Type B pancreatic cell (in vitro differentiated cells): Measurements from ENCODE around the gene HOXB6. TPM values are rescaled to one million over a fixed set of nuclear protein-coding genes. Genes with fewer than 3 reads are reported as not detected.

Source experiments
- DNase-seq: peaks from one replicate; pipeline ENCODE4 v3.0.0; 2021; ENCODE audit warnings: mixed read lengths; ENCODE audit not compliant: unreplicated experiment; ENCODE audit errors: extremely low spot score
- H3K27ac Mint-ChIP-seq: 2 replicates; pipeline ENCODE4 v1.8.0; 2021; ENCODE audit warnings: mild to moderate bottlenecking, mixed read lengths
- H3K27me3 Mint-ChIP-seq: 2 replicates; pipeline ENCODE4 v1.8.0; 2021; ENCODE audit warnings: mixed read lengths
- H3K36me3 Mint-ChIP-seq: 2 replicates; pipeline ENCODE4 v1.8.0; 2021; ENCODE audit warnings: mixed read lengths
- H3K4me1 Mint-ChIP-seq: one replicate; pipeline ENCODE4 v1.8.0; 2021; ENCODE audit warnings: mixed read lengths; ENCODE audit not compliant: unreplicated experiment
- H3K4me3 Mint-ChIP-seq: 2 replicates; pipeline ENCODE4 v1.8.0; 2021; ENCODE audit warnings: mild to moderate bottlenecking, mixed read lengths
- H3K9me3 Mint-ChIP-seq: 2 replicates; pipeline ENCODE4 v1.8.0; 2021; ENCODE audit warnings: mixed read lengths
- total RNA-seq: library from RNA; stranded (reverse); gene quantifications from 2 replicates; pipeline ENCODE4 v1.2.1, GENCODE V29; 2021; ENCODE audit warnings: low replicate concordance
- TF ChIP-seq, protein P1 (sequence below): fragments of 200-600 bp; sonication (generic); conservative IDR thresholded peaks from 2 replicates; pipeline ENCODE4 v1.5.0; 2021; ENCODE audit warnings: antibody characterized with exemption, mild to moderate bottlenecking

HOXB6 gene
- total RNA-seq, 1 donor from 2014 or later = 20.3 TPM

DNA sequence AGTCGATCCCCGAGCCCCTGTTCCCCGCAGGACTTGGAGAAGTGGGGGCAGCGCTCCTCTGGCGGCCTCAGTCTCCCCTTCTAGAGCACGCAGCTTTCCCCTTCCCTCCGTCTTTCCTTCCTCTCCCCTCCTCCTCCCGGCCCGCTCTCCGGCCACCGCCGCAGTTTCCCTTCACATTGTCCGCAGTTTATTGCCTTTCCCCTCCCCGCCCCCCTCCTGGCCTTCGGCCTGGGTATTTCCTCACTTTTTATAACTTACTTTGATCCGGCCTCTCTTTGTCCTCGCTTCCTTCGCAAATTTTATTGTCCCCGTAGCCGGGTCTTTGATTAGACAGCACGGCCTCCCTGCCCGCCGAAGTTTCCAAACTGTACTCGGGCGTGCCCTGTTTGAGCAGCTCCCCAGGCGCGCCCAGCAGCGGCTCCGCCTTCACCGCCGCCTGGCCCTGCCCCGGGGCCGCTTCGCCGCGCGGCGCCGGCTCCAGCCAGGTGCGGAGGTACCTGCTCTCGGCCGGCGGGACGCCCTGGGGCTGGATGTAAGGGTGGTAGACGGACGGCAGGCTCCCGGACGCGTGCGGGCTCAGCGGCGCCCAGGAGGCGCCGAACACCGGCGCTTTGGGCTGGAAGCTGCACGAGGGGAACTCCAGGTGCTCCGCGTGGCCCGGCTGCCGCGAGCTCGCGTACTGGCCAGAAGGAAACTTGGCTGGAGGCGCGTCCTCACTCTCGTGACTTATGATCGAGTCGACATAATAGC, 20.9 kb upstream of the HOXB6 start:
- no peaks in the 10 kb centered on the region for H3K36me3 Mint-ChIP-seq
- H3K4me1 Mint-ChIP-seq = peaks cover 9% of the 10 kb centered on the region
- TF ChIP-seq, protein P1, sequence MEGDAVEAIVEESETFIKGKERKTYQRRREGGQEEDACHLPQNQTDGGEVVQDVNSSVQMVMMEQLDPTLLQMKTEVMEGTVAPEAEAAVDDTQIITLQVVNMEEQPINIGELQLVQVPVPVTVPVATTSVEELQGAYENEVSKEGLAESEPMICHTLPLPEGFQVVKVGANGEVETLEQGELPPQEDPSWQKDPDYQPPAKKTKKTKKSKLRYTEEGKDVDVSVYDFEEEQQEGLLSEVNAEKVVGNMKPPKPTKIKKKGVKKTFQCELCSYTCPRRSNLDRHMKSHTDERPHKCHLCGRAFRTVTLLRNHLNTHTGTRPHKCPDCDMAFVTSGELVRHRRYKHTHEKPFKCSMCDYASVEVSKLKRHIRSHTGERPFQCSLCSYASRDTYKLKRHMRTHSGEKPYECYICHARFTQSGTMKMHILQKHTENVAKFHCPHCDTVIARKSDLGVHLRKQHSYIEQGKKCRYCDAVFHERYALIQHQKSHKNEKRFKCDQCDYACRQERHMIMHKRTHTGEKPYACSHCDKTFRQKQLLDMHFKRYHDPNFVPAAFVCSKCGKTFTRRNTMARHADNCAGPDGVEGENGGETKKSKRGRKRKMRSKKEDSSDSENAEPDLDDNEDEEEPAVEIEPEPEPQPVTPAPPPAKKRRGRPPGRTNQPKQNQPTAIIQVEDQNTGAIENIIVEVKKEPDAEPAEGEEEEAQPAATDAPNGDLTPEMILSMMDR = no peak
- H3K4me3 Mint-ChIP-seq = peak overlapping the region; percentile 88
- H3K27me3 Mint-ChIP-seq = peaks cover 98% of the 10 kb centered on the region
- H3K27ac Mint-ChIP-seq = no peak overlapping the region
- no peak for DNase-seq
- H3K9me3 Mint-ChIP-seq = no peaks in the 10 kb centered on the region

DNA sequence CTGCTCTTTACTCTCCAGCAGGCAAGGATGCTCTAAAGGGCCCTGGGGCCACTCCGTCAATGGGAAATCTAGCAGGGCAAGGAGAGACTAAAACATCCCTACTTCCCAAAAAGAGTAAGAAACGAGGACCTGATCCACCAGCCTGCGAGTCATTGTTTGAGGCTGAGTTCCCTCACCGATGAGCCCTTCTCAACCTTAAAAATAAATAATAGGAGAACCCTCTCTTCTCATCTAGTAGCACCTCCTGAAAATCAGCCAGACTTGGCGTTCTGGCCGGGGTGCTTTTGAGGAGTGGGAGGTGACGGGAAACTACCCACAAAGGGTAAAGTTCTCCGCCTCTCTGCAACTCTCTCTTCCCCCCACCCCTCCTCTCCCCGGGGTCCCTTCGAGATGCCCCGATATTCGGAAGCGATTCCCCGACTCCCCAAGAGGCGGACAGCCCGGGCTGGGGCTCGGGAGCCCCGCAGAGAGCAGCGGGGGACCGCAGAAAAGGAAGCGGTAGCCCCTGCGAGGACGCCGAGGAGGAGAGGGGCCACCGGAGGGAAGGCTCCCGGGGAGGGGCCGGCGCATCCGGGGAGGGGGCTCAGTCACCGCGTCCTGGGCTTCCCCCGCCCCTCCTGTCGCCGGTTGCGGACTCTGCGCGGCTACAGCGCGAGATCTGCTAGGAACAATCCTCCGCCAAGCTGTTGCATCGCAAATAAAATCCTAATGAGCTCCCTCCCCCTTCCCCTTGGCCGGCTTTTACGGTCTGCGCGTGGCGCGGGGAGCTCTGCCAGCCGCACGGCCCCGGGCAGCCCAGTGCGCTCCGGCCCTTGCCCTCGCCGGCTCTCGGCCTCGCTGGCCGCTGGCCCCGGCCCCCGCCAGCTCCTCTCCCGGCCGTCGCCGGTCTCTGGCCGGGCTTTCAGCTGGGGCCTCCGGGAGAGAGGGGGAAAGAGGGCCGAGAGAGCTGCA, 20.0 kb upstream of the HOXB6 start:
- no peak overlapping the region for H3K27ac Mint-ChIP-seq
- no peaks in the 10 kb centered on the region for H3K9me3 Mint-ChIP-seq

GRCh38 chr17:48624118-48624517, 19.3 kb upstream of the HOXB6 start:
- TF ChIP-seq, protein P1 = no peak
- no peak overlapping the region for H3K27ac Mint-ChIP-seq
- no peaks in the 10 kb centered on the region for H3K9me3 Mint-ChIP-seq
- H3K4me1 Mint-ChIP-seq = peaks cover 14% of the 10 kb centered on the region
- H3K27me3 Mint-ChIP-seq = peaks cover 98% of the 10 kb centered on the region
- no peaks in the 10 kb centered on the region for H3K36me3 Mint-ChIP-seq
- peak overlapping the region; percentile 76 for H3K4me3 Mint-ChIP-seq
- DNase-seq = no peak

More for the DNA sequence above, 20.0 kb upstream of the HOXB6 start:
- no peak for DNase-seq
- peaks cover 98% of the 10 kb centered on the region for H3K27me3 Mint-ChIP-seq
- H3K36me3 Mint-ChIP-seq = no peaks in the 10 kb centered on the region
- H3K4me1 Mint-ChIP-seq = peaks cover 9% of the 10 kb centered on the region
- peak overlapping the region; percentile 88 for H3K4me3 Mint-ChIP-seq
- TF ChIP-seq, protein P1 = no peak

DNA sequence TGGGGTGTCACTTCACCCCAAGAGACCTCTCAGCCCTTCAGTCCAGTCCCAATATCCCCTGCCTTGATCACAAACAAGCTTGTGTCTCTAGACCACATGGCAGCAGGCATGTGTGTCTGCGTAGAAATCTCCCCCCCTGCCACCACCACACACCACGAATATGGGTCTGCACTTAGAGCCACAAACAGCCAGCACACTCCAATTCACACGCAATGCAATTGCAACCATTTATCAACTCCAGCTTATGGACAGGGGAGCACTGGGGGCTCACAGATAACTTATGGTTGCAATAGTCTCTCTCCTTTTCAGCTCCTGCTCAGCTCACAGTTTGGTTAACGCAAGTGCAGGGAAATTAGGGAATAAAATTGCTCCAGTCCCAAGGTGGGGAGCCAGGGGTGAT, 18.8 kb upstream of the HOXB6 start:
- peaks cover 98% of the 10 kb centered on the region for H3K27me3 Mint-ChIP-seq
- H3K36me3 Mint-ChIP-seq = no peaks in the 10 kb centered on the region
- H3K4me1 Mint-ChIP-seq = peaks cover 19% of the 10 kb centered on the region
- TF ChIP-seq, protein P1 = no peak
- no peaks in the 10 kb centered on the region for H3K9me3 Mint-ChIP-seq
- H3K4me3 Mint-ChIP-seq = peak overlapping the region; percentile 63
- no peak overlapping the region for H3K27ac Mint-ChIP-seq
- no peak for DNase-seq

DNA sequence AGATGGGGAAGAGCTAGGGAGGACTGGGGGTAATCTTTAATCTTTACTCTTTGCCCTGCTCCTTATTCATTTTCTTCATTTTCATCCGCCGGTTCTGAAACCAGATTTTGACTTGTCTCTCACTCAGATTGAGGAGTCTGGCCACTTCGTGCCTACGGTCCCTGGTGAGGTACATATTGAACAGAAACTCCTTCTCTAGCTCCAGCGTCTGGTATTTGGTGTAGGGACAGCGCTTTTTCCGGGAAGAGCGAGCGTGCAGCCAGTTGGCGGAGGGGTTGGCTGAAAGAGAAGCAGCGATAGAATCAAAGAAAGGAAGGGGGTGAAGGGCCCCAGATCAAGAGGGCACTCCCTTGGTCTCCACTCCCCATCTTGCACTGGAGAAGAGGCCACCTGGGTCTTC, 18.1 kb upstream of the HOXB6 start:
- no peak overlapping the region for H3K27ac Mint-ChIP-seq
- no peak for DNase-seq
- H3K36me3 Mint-ChIP-seq = no peaks in the 10 kb centered on the region
- H3K4me1 Mint-ChIP-seq = peaks cover 22% of the 10 kb centered on the region
- peaks cover 98% of the 10 kb centered on the region for H3K27me3 Mint-ChIP-seq
- TF ChIP-seq, protein P1 = no peak
- no peaks in the 10 kb centered on the region for H3K9me3 Mint-ChIP-seq
- H3K4me3 Mint-ChIP-seq = no peak overlapping the region
